Measurements from ENCODE around the gene MYO18B.
A peak's percentile ranks its signal among the peaks of the same experiment; 100 is the strongest.

The MYO18B gene

GRCh38 chr22:25780673-25781072, 38.7 kb downstream of the MYO18B start:
- DNase-seq, result peak; percentile 11

- DNase-seq, result no peak
These were observed 39.8 kb downstream of the MYO18B start for GRCh38 chr22:25781801-25782200.

GRCh38 chr22:25782831-25783230, 40.8 kb downstream of the MYO18B start:
- DNase-seq, result no peak

- no peak for DNase-seq
These were observed 41.9 kb downstream of the MYO18B start for GRCh38 chr22:25783856-25784255.

GRCh38 chr22:25786165-25786564, 44.2 kb downstream of the MYO18B start:
- DNase-seq, result no peak

GRCh38 chr22:25791556-25791955, 49.6 kb downstream of the MYO18B start:
- DNase-seq, result no peak

- no peak for DNase-seq
These were observed 53.5 kb downstream of the MYO18B start for GRCh38 chr22:25795478-25795877.

- peak; percentile 16 for DNase-seq
These were observed 55.7 kb downstream of the MYO18B start for GRCh38 chr22:25797498-25798290.

- no peak for DNase-seq
These were observed 58.8 kb downstream of the MYO18B start for GRCh38 chr22:25800766-25801165.

- DNase-seq, result no peak
These were observed 60.0 kb downstream of the MYO18B start for GRCh38 chr22:25802018-25802417.

- no peak for DNase-seq
These were observed 62.7 kb downstream of the MYO18B start for GRCh38 chr22:25804676-25805075.

- DNase-seq, result no peak
These were observed 64.6 kb downstream of the MYO18B start for GRCh38 chr22:25806579-25806978.

GRCh38 chr22:25814685-25815084, 72.7 kb downstream of the MYO18B start:
- no peak for DNase-seq

- no peak for DNase-seq
These were observed 73.6 kb downstream of the MYO18B start for GRCh38 chr22:25815561-25815960.

GRCh38 chr22:25816522-25817059, 74.6 kb downstream of the MYO18B start:
- no peak for DNase-seq

- no peak for DNase-seq
These were observed 75.3 kb downstream of the MYO18B start for GRCh38 chr22:25817092-25817943.

GRCh38 chr22:25818541-25818940, 76.6 kb downstream of the MYO18B start:
- DNase-seq, result no peak

- DNase-seq, result no peak
These were observed 80.4 kb downstream of the MYO18B start for GRCh38 chr22:25822344-25822743.

GRCh38 chr22:25823276-25823675, 81.3 kb downstream of the MYO18B start:
- DNase-seq, result no peak

- no peak for DNase-seq
These were observed 82.9 kb downstream of the MYO18B start for GRCh38 chr22:25824828-25825423.

- no peak for DNase-seq
These were observed 85.4 kb downstream of the MYO18B start for GRCh38 chr22:25827415-25827814.

- no peak for DNase-seq
These were observed 86.4 kb downstream of the MYO18B start for GRCh38 chr22:25828422-25828821.

GRCh38 chr22:25829237-25829636, 87.2 kb downstream of the MYO18B start:
- no peak for DNase-seq

Measured in DMS153 (cell line).